Measurements from ENCODE around the gene KRCC1.

Gene KRCC1

DNA sequence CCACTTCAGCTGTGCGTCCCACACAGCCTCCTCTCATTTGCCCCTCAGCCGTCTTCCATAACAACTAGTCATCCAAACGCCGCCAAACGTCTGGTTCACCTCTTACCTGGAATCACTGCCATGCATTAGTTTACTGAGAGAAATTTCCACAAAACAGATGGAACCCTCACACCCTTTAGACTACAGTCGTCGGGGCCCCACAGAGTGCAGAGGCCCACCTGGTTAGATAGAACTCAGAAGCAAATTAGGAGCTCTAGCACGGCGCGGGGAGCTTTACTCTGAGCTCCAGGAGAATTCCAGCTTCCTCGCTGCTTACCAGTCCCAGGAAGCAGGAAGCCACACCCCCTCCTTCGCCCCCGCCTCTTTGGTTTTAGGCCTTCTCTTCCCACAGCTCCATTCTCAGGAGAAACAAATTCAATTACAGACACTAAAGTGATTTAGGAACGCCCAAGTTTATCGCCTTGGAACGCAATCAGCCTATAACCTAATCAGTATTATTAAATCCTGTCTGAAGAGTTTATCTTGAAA, 48.6 kb downstream of the KRCC1 start:
- TF ChIP-seq SIN3A (IDR thresholded peaks at IDR 0.05; ENCODE audit: borderline replicate concordance, insufficient read depth, low read length) (no peak), POLR2AphosphoS5 (IDR thresholded peaks at IDR 0.05; ENCODE audit: low read depth, low read length) (no peak), TAF1 (IDR thresholded peaks at IDR 0.05; ENCODE audit: borderline replicate concordance, insufficient read depth, low read length) (no peak), FOXP2 (optimal IDR thresholded peaks at IDR 0.05; ENCODE audit: borderline replicate concordance, extremely low read depth, extremely low read length, insufficient read depth) (no peak)
- TF ChIP-seq, protein P1, sequence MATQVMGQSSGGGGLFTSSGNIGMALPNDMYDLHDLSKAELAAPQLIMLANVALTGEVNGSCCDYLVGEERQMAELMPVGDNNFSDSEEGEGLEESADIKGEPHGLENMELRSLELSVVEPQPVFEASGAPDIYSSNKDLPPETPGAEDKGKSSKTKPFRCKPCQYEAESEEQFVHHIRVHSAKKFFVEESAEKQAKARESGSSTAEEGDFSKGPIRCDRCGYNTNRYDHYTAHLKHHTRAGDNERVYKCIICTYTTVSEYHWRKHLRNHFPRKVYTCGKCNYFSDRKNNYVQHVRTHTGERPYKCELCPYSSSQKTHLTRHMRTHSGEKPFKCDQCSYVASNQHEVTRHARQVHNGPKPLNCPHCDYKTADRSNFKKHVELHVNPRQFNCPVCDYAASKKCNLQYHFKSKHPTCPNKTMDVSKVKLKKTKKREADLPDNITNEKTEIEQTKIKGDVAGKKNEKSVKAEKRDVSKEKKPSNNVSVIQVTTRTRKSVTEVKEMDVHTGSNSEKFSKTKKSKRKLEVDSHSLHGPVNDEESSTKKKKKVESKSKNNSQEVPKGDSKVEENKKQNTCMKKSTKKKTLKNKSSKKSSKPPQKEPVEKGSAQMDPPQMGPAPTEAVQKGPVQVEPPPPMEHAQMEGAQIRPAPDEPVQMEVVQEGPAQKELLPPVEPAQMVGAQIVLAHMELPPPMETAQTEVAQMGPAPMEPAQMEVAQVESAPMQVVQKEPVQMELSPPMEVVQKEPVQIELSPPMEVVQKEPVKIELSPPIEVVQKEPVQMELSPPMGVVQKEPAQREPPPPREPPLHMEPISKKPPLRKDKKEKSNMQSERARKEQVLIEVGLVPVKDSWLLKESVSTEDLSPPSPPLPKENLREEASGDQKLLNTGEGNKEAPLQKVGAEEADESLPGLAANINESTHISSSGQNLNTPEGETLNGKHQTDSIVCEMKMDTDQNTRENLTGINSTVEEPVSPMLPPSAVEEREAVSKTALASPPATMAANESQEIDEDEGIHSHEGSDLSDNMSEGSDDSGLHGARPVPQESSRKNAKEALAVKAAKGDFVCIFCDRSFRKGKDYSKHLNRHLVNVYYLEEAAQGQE (IDR thresholded peaks at IDR 0.05; ENCODE audit: insufficient read depth in 1 of 2, low read depth in 2 of 2, low read length in 2 of 2) = no peak

DNA sequence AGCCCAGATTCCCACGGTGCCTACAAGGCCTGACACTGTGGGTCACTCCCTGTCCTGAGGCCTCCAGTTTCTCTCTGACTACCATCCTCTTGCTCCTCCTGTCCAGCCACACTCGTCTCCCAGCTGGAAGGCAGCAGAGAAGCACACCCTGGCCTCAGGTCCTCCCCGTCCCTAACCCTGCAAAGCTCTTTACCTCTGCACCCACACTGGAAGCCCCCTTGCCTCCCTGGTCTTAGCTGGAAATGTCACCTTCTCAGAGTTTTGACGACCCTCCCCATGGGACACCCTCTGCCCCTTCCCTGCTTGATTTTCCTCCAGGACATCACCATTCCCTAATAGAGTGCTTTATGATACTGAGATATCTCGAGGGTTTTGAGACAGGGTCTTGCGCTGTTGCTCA, 49.8 kb downstream of the KRCC1 start:
- TF ChIP-seq POLR2AphosphoS5 (IDR thresholded peaks at IDR 0.05; ENCODE audit: low read depth, low read length) (no peak), TAF1 (IDR thresholded peaks at IDR 0.05; ENCODE audit: borderline replicate concordance, insufficient read depth, low read length) (no peak), SIN3A (IDR thresholded peaks at IDR 0.05; ENCODE audit: borderline replicate concordance, insufficient read depth, low read length) (no peak), FOXP2 (optimal IDR thresholded peaks at IDR 0.05; ENCODE audit: borderline replicate concordance, extremely low read depth, extremely low read length, insufficient read depth) (no peak)
- TF ChIP-seq, protein P1 (IDR thresholded peaks at IDR 0.05; ENCODE audit: insufficient read depth in 1 of 2, low read depth in 2 of 2, low read length in 2 of 2) = no peak

DNA sequence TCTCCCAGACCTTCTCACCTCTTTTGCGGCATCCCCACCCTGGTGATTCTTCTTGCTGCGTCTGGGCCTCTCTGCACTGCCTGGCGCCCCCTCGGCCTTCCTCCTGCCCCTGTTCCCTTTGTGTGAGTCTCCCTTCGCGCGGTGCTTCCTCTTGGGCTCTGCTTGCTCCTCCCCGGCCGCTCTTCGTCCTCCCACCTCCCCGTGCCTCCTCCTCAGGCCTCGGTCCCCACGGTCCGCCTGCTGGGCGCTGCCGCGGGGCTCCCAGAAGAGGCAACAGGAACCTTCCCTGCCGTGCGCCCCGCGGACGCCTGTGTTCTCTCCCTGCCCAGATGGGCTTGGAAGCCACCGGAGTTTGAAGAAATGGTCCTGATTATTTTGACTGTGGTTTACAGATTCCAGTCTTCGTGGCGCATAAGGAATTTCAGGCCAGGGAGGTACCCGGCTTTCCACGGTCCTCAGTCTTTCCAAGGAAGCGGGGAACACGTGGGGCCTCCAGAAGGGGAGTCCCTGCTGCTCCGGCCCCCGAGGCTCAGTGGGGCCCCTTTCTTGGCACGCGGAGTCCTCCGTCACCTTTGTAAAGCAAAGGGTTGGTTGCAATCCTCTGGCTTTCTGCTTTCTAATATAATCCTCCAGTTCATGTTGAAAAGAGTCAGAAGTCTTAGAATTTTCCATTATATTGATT, 52.4 kb downstream of the KRCC1 start:
- TF ChIP-seq, protein P1 (IDR thresholded peaks at IDR 0.05; ENCODE audit: insufficient read depth in 1 of 2, low read depth in 2 of 2, low read length in 2 of 2) = no peak

DNA sequence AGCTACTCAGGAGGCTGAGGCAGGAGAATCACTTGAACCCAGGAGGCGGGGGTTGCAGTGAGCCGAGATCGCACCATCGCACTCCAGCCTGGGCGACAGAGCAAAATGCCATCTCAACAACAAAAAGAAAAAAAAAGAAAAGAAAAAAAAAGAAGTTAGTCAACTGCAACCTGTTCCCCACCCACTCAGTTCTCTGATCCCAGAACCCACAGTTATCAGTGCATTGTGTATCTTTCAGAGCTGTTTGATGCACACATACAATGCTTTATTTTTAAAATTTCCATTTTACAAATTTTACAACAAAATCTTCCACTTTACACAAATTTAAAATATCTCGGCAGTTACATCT, 53.2 kb downstream of the KRCC1 start:
- TF ChIP-seq TAF1 (IDR thresholded peaks at IDR 0.05; ENCODE audit: borderline replicate concordance, insufficient read depth, low read length) (no peak), SIN3A (IDR thresholded peaks at IDR 0.05; ENCODE audit: borderline replicate concordance, insufficient read depth, low read length) (no peak), POLR2AphosphoS5 (IDR thresholded peaks at IDR 0.05; ENCODE audit: low read depth, low read length) (no peak), FOXP2 (optimal IDR thresholded peaks at IDR 0.05; ENCODE audit: borderline replicate concordance, extremely low read depth, extremely low read length, insufficient read depth) (no peak)
- TF ChIP-seq, protein P1 (IDR thresholded peaks at IDR 0.05; ENCODE audit: insufficient read depth in 1 of 2, low read depth in 2 of 2, low read length in 2 of 2) = no peak

DNA sequence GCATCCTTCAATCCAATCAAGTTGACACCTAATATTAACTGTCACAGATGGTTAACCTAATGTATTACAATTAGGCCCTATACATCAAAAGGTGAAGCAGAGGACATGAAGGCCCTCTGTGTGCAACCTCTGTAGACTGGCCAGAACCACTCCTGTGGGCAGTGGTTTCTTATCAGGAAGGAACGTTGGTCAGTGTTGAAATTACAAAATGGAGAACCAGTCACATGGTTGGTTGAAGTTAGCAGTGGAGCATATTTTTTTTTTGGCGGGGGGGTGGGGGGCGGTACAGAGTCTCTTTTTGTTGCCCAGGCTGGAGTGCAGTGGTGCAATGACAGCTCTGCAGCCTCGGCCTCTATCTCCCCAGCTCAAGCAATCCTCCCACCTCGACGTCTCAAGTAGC, 59.0 kb downstream of the KRCC1 start:
- no peak for TF ChIP-seq SIN3A (IDR thresholded peaks at IDR 0.05; ENCODE audit: borderline replicate concordance, insufficient read depth, low read length)
- TF ChIP-seq FOXP2 (optimal IDR thresholded peaks at IDR 0.05; ENCODE audit: borderline replicate concordance, extremely low read depth, extremely low read length, insufficient read depth) = no peak
- TF ChIP-seq, protein P1 (IDR thresholded peaks at IDR 0.05; ENCODE audit: insufficient read depth in 1 of 2, low read depth in 2 of 2, low read length in 2 of 2) = no peak
- TF ChIP-seq POLR2AphosphoS5 (IDR thresholded peaks at IDR 0.05; ENCODE audit: low read depth, low read length) = no peak
- TF ChIP-seq TAF1 (IDR thresholded peaks at IDR 0.05; ENCODE audit: borderline replicate concordance, insufficient read depth, low read length) = no peak
